ENCODE data around the gene RPS6KA1.
"Not testable (repeated sequence)": the region's sequence is repeated elsewhere in the genome, so short reads cannot be mapped to it uniquely, and the experiment has no call there.

RPS6KA1 gene

GRCh38 chr1:26529655-26530409, at the start of gene RPS6KA1:
RPS6KA1 (plus strand) TSS chr1:26529761; CDS start chr1:26529921, 160 bp downstream.
- peak; percentile 71 for DNase-seq

- no peak for DNase-seq
These were observed 46.6 kb upstream of the RPS6KA1 start for GRCh38 chr1:26482921-26483320.

GRCh38 chr1:26483980-26484379, 45.6 kb upstream of the RPS6KA1 start:
- no peak for DNase-seq

- no peak for DNase-seq
These were observed 39.4 kb upstream of the RPS6KA1 start for GRCh38 chr1:26490155-26490554.

- DNase-seq, result no peak
These were observed 36.3 kb upstream of the RPS6KA1 start for GRCh38 chr1:26493267-26493666.

GRCh38 chr1:26493938-26494337, 35.6 kb upstream of the RPS6KA1 start:
- no peak for DNase-seq

- DNase-seq, result no peak
These were observed 32.7 kb upstream of the RPS6KA1 start for GRCh38 chr1:26496861-26497260.

- no peak for DNase-seq
These were observed 30.7 kb upstream of the RPS6KA1 start for GRCh38 chr1:26498894-26499293.

GRCh38 chr1:26500488-26501175, 28.9 kb upstream of the RPS6KA1 start:
- DNase-seq, result peak; percentile 89

GRCh38 chr1:26510711-26511110, 18.9 kb upstream of the RPS6KA1 start:
- not testable (repeated sequence) for DNase-seq

- DNase-seq, result not testable (repeated sequence)
These were observed 13.7 kb upstream of the RPS6KA1 start for GRCh38 chr1:26515836-26516235.

- no peak for DNase-seq
These were observed 12.4 kb upstream of the RPS6KA1 start for GRCh38 chr1:26516987-26517765.

GRCh38 chr1:26517766-26518049, 11.9 kb upstream of the RPS6KA1 start:
- DNase-seq, result no peak

GRCh38 chr1:26518355-26518754, 11.2 kb upstream of the RPS6KA1 start:
- DNase-seq, result no peak

GRCh38 chr1:26520339-26520738, 9.2 kb upstream of the RPS6KA1 start:
- DNase-seq, result no peak

- no peak for DNase-seq
These were observed 7.9 kb upstream of the RPS6KA1 start for GRCh38 chr1:26521669-26522030.

- no peak for DNase-seq
These were observed 7.5 kb upstream of the RPS6KA1 start for GRCh38 chr1:26522073-26522472.

- no peak for DNase-seq
These were observed 5.4 kb upstream of the RPS6KA1 start for GRCh38 chr1:26524181-26524580.

- DNase-seq, result no peak
These were observed 3.3 kb upstream of the RPS6KA1 start for GRCh38 chr1:26526287-26526686.

- no peak for DNase-seq
These were observed 231 bp upstream of the RPS6KA1 start for GRCh38 chr1:26529405-26529654.

GRCh38 chr1:26530410-26530894, 891 bp downstream of the RPS6KA1 start:
- no peak for DNase-seq

GRCh38 chr1:26530895-26531598, 1.5 kb downstream of the RPS6KA1 start:
- DNase-seq, result no peak

GRCh38 chr1:26531651-26532131, 2.1 kb downstream of the RPS6KA1 start:
- no peak for DNase-seq
